ENCODE data around the gene MGMT. TPM values are rescaled to one million over a fixed set of nuclear protein-coding genes. Genes with fewer than 3 reads are reported as not detected.

Gene MGMT
- total and polyA plus RNA-seq, 2 donors (not counting 3 experiments of a cell fraction or from before 2014, with no cell fraction given) = 15.0 to 15.2 TPM

DNA sequence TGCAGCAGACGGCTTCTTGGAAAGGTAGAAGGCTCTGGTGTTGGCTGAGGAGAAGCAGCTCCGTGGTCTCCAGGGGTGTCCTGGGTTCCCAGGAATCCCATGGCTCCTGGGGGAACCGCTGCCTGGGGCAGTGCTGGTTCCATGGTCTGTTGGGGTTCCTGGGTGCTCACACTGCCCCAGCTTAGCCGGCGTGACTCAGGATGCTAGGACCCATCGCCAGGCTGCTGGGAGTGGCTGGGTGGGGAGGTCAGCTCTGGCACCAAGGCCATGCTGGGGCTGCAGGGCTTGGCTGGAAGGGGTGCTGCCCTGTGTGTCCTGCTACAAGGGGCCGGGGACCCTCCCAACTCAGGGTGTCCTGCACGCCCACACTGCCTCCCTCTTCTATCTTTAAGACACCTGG is 9.4 kb downstream of the MGMT start:
- intact Hi-C loops (cut with micrococcal nuclease) (no loop called here), dilution Hi-C loops (cut with MboI; ENCODE audit: extremely low pct_ligation_motif_present, low sequenced_read_pairs) (no loop called here)
- no peaks in the 10 kb centered on the region for H3K9me3 ChIP-seq (replicated peaks; ENCODE audit: control insufficient read depth, insufficient read depth, low read length)
- BruUV-seq (replicated peaks) = no TSS peak
- DNase-seq (ENCODE audit: low read depth, low spot score) = no peak
- ChIA-PET CTCF (no interaction called here), POLR2A (no interaction called here)
- H3K79me2 ChIP-seq (ENCODE audit: control insufficient read depth, insufficient read depth, low read length) = no peaks in the 10 kb centered on the region
- no peaks in the 10 kb centered on the region for H3K36me3 ChIP-seq (ENCODE audit: control insufficient read depth in 2 of 2, extremely low read depth in 1 of 2, insufficient read depth in 2 of 2, low read length in 2 of 2)
- no peak overlapping the region for H2AFZ ChIP-seq (ENCODE audit: low read depth, low read length)
- FAIRE-seq = no peak
- H3K4me3 ChIP-seq (replicated peaks in 1 of 3; ENCODE audit: insufficient read depth in 1 of 3, low read depth in 1 of 3, low read length in 3 of 3) = no peak overlapping the region
- H3K9ac ChIP-seq (replicated peaks; ENCODE audit: extremely low read depth, insufficient read depth, low read length) = no peak overlapping the region
- no peaks in the 10 kb centered on the region for H3K27me3 ChIP-seq (ENCODE audit: control insufficient read depth in 2 of 2, insufficient read depth in 2 of 2, low read length in 2 of 2)
- TF ChIP-seq, protein P1, sequence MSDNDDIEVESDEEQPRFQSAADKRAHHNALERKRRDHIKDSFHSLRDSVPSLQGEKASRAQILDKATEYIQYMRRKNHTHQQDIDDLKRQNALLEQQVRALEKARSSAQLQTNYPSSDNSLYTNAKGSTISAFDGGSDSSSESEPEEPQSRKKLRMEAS (IDR thresholded peaks at IDR 0.05; ENCODE audit: insufficient read depth, insufficient read length) = no peak
- TF ChIP-seq JUN (IDR thresholded peaks at IDR 0.05; ENCODE audit: borderline replicate concordance, insufficient read depth, insufficient read length, low read depth) = no peak
- no peaks in the 10 kb centered on the region for H4K20me1 ChIP-seq (replicated peaks; ENCODE audit: control insufficient read depth, extremely low read depth, insufficient read depth, low read length)
- no peak overlapping the region for H3K27ac ChIP-seq (ENCODE audit: insufficient read depth, low read depth, low read length)
- H3K9me1 ChIP-seq (replicated peaks; ENCODE audit: control insufficient read depth, extremely low read depth, insufficient read depth, low read length) = no peaks in the 10 kb centered on the region
- no peak overlapping the region for H3K4me2 ChIP-seq (ENCODE audit: insufficient read depth, low read length)
- no peaks in the 10 kb centered on the region for H3K4me1 ChIP-seq (ENCODE audit: control insufficient read depth, extremely low read depth, insufficient read depth, low read length)

DNA sequence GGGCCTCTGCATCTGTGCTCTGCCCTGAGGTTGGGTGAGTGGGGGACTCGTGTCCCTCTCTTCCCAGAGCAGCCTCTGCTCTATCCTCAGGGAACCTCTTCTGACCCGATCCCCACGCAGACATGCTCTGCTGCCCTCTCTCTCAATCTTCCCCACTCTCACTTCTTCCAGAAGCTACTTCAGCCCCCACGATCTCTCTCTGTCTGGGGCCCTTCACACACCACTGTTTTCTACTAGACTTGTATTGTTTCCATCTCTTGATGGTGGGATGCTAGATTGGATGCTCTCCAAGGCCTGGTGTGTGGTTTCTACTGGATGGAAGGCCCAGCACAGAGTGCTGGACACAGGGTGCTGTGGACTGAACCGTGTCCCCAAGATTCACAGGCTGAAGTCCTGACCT is 10.0 kb downstream of the MGMT start:
- CTCF ChIA-PET = no interaction called here
- POLR2A ChIA-PET = no interaction called here
- TF ChIP-seq, protein P2, sequence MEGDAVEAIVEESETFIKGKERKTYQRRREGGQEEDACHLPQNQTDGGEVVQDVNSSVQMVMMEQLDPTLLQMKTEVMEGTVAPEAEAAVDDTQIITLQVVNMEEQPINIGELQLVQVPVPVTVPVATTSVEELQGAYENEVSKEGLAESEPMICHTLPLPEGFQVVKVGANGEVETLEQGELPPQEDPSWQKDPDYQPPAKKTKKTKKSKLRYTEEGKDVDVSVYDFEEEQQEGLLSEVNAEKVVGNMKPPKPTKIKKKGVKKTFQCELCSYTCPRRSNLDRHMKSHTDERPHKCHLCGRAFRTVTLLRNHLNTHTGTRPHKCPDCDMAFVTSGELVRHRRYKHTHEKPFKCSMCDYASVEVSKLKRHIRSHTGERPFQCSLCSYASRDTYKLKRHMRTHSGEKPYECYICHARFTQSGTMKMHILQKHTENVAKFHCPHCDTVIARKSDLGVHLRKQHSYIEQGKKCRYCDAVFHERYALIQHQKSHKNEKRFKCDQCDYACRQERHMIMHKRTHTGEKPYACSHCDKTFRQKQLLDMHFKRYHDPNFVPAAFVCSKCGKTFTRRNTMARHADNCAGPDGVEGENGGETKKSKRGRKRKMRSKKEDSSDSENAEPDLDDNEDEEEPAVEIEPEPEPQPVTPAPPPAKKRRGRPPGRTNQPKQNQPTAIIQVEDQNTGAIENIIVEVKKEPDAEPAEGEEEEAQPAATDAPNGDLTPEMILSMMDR (IDR thresholded peaks at IDR 0.05; ENCODE audit: extremely low read depth in 1 of 2, insufficient read depth in 1 of 2, low read depth in 1 of 2, low read length in 2 of 2) = no peak
- TF ChIP-seq POLR2AphosphoS5 (IDR thresholded peaks at IDR 0.05; ENCODE audit: insufficient read depth, low read depth, low read length) (no peak), POLR2A (IDR thresholded peaks at IDR 0.05; ENCODE audit: low read depth, low read length) (no peak), FOS (IDR thresholded peaks at IDR 0.05; ENCODE audit: borderline replicate concordance, insufficient read depth, low read length) (no peak), MYC (IDR thresholded peaks at IDR 0.05; ENCODE audit: low read depth, low read length) (no peak), GATA2 (IDR thresholded peaks at IDR 0.05; ENCODE audit: insufficient read depth, insufficient read length, low read depth, low read length) (no peak), EZH2 (IDR thresholded peaks at IDR 0.05; ENCODE audit: borderline replicate concordance, low read depth, low read length, severe bottlenecking) (no peak), JUN (IDR thresholded peaks at IDR 0.05; ENCODE audit: borderline replicate concordance, insufficient read depth, insufficient read length, low read depth) (no peak)
- TF ChIP-seq, protein P1 (IDR thresholded peaks at IDR 0.05; ENCODE audit: insufficient read depth, insufficient read length) = no peak
- DNase-seq (ENCODE audit: low read depth, low spot score) = no peak
- H3K9me1 ChIP-seq (replicated peaks; ENCODE audit: control insufficient read depth, extremely low read depth, insufficient read depth, low read length) = no peaks in the 10 kb centered on the region
- no peaks in the 10 kb centered on the region for H3K9me3 ChIP-seq (replicated peaks; ENCODE audit: control insufficient read depth, insufficient read depth, low read length)
- FAIRE-seq = no peak
- no peak overlapping the region for H3K27ac ChIP-seq (ENCODE audit: insufficient read depth, low read depth, low read length)
- no peaks in the 10 kb centered on the region for H3K27me3 ChIP-seq (ENCODE audit: control insufficient read depth in 2 of 2, insufficient read depth in 2 of 2, low read length in 2 of 2)
- no peak overlapping the region for H2AFZ ChIP-seq (ENCODE audit: low read depth, low read length)
- intact Hi-C loops (cut with micrococcal nuclease) (no loop called here), dilution Hi-C loops (cut with MboI; ENCODE audit: extremely low pct_ligation_motif_present, low sequenced_read_pairs) (no loop called here)
- no peak overlapping the region for H3K9ac ChIP-seq (replicated peaks; ENCODE audit: extremely low read depth, insufficient read depth, low read length)
- no peaks in the 10 kb centered on the region for H3K4me1 ChIP-seq (ENCODE audit: control insufficient read depth, extremely low read depth, insufficient read depth, low read length)
- H3K36me3 ChIP-seq (ENCODE audit: control insufficient read depth in 2 of 2, extremely low read depth in 1 of 2, insufficient read depth in 2 of 2, low read length in 2 of 2) = no peaks in the 10 kb centered on the region
- no peaks in the 10 kb centered on the region for H4K20me1 ChIP-seq (replicated peaks; ENCODE audit: control insufficient read depth, extremely low read depth, insufficient read depth, low read length)
- BruUV-seq (replicated peaks) = no TSS peak
- no peak overlapping the region for H3K4me3 ChIP-seq (replicated peaks in 1 of 3; ENCODE audit: insufficient read depth in 1 of 3, low read depth in 1 of 3, low read length in 3 of 3)
- H3K79me2 ChIP-seq (ENCODE audit: control insufficient read depth, insufficient read depth, low read length) = no peaks in the 10 kb centered on the region
- no peak overlapping the region for H3K4me2 ChIP-seq (ENCODE audit: insufficient read depth, low read length)
